NCI-H1436 treated with DMSO at 0.1 percent for 48 hours (cell line): Measurements from ENCODE around the gene SAT2.
"Not testable (repeated sequence)": the region's sequence is repeated elsewhere in the genome, so short reads cannot be mapped to it uniquely, and the experiment has no call there.

Experiments used
- DNase-seq: peaks from one replicate; lab custom pipeline; 2025; lab: John Stamatoyannopoulos, UW

Gene SAT2

GRCh38 chr17:7627250-7628121, at the start of gene SAT2:
Gene SAT2, minus strand, starts transcription at chr17:7627821. Its CDS starts 186 bp downstream, at chr17:7627635.
- peak; percentile 30 for DNase-seq

GRCh38 chr17:7676533-7676932, 48.9 kb upstream of the SAT2 start:
- DNase-seq: no peak

GRCh38 chr17:7674934-7675333, 47.3 kb upstream of the SAT2 start:
- no peak for DNase-seq

- no peak for DNase-seq
Measured at GRCh38 chr17:7673239-7673638, 45.6 kb upstream of the SAT2 start.

GRCh38 chr17:7668482-7668881, 40.9 kb upstream of the SAT2 start:
- DNase-seq: no peak

GRCh38 chr17:7667656-7668406, 40.2 kb upstream of the SAT2 start:
- no peak for DNase-seq

GRCh38 chr17:7656958-7657609, 29.5 kb upstream of the SAT2 start:
- DNase-seq: no peak

- no peak for DNase-seq
Measured at GRCh38 chr17:7655541-7655840, 27.9 kb upstream of the SAT2 start.

- DNase-seq: no peak
Measured at GRCh38 chr17:7654832-7655540, 27.4 kb upstream of the SAT2 start.

- no peak for DNase-seq
Measured at GRCh38 chr17:7652388-7653356, 25.1 kb upstream of the SAT2 start.

GRCh38 chr17:7651665-7652387, 24.2 kb upstream of the SAT2 start:
- no peak for DNase-seq

- DNase-seq: no peak
Measured at GRCh38 chr17:7651097-7651664, 23.6 kb upstream of the SAT2 start.

GRCh38 chr17:7650509-7651096, 23.0 kb upstream of the SAT2 start, which contains the start of gene ATP1B2:
Gene ATP1B2, plus strand, starts transcription at chr17:7650926. Its CDS starts 593 bp downstream, at chr17:7651519.
- DNase-seq: no peak

- DNase-seq: no peak
Measured at GRCh38 chr17:7647018-7647417, 19.4 kb upstream of the SAT2 start.

- DNase-seq: no peak
Measured at GRCh38 chr17:7646457-7646856, 18.8 kb upstream of the SAT2 start.

GRCh38 chr17:7644775-7645174, 17.2 kb upstream of the SAT2 start:
- DNase-seq: no peak

GRCh38 chr17:7641635-7642034, 14.0 kb upstream of the SAT2 start:
- DNase-seq: not testable (repeated sequence)

GRCh38 chr17:7640783-7641182, 13.2 kb upstream of the SAT2 start:
- DNase-seq: no peak

GRCh38 chr17:7636163-7636562, 8.5 kb upstream of the SAT2 start:
- DNase-seq: no peak
